Muscle of leg (tissue), 11 donors: Measurements from ENCODE around the gene TMBIM4. TPM values are rescaled to one million over a fixed set of nuclear protein-coding genes. Genes with fewer than 3 reads are reported as not detected.

Experiments used
- DNase-seq: peaks from one replicate; pipeline ENCODE4 v3.0.0; 2013
- H3K27ac ChIP-seq: one replicate; pipeline ENCODE4 v1.5.1; 2013; ENCODE audit warnings: mild to moderate bottlenecking, low read length, control low read depth
- H3K27me3 ChIP-seq: one replicate; pipeline ENCODE4 v1.6.1; 2013; ENCODE audit warnings: low read length; ENCODE audit not compliant: control insufficient read depth, insufficient read depth
- H3K36me3 ChIP-seq: one replicate; pipeline ENCODE4 v1.6.1; 2013; ENCODE audit warnings: low read length; ENCODE audit not compliant: control insufficient read depth, insufficient read depth
- H3K4me1 ChIP-seq: one replicate; pipeline ENCODE4 v1.6.1; 2013; ENCODE audit warnings: low read length; ENCODE audit not compliant: control insufficient read depth, insufficient read depth
- H3K4me3 ChIP-seq: one replicate; pipeline ENCODE4 v1.5.1; 2013; ENCODE audit warnings: low read length, control low read depth
- H3K9me3 ChIP-seq: replicated peaks from 2 replicates; pipeline ENCODE4 v1.6.1; 2013; ENCODE audit warnings: low read depth, low read length; ENCODE audit not compliant: control insufficient read depth
- WGBS: methylation state at CpG from one replicate; pipeline ENCODE4 v1.1.5; 2013; ENCODE audit warnings: missing lambda C conversion rate; ENCODE audit not compliant: insufficient coverage; 5-methylcytosine and 5-hydroxymethylcytosine counted together
- polyA plus RNA-seq, 8 donors: library from polyadenylated mRNA; unstranded; fragments of 120-200 nt; gene quantifications; one replicate each; pipeline versions ENCODE4 v1.2.1 to v1.2.3, GENCODE V29; 2013; ENCODE audit warnings: inconsistent platforms in 1 of 8, low replicate concordance in 1 of 8; ENCODE audit not compliant: insufficient read length in 8 of 8, insufficient read depth in 1 of 8
- total RNA-seq: library from RNA; stranded (reverse); fragments of 120-200 nt; gene quantifications from one replicate; pipeline ENCODE4 v1.2.4, GENCODE V29; 2013

Gene TMBIM4
- total and polyA plus RNA-seq, 9 donors: 69.4 to 86.8 (median 76.9) TPM

- H3K36me3 ChIP-seq: peaks cover 21% of the 10 kb centered on the region
- no peaks in the 10 kb centered on the region for H3K9me3 ChIP-seq
- H3K4me1 ChIP-seq: peaks cover 3% of the 10 kb centered on the region
- H3K27ac ChIP-seq: no peak overlapping the region
- H3K4me3 ChIP-seq: no peak overlapping the region
- H3K27me3 ChIP-seq: no peaks in the 10 kb centered on the region
- WGBS: no CpG with 5 or more reads among the region's 1 CpG
- no peak for DNase-seq
These were observed 42.1 kb downstream of the TMBIM4 start for GRCh38 chr12:66127650-66128049.

GRCh38 chr12:66120477-66120876 is 49.3 kb downstream of the TMBIM4 start:
- H3K27me3 ChIP-seq: no peaks in the 10 kb centered on the region
- no peak overlapping the region for H3K27ac ChIP-seq
- no peak overlapping the region for H3K4me3 ChIP-seq
- no peak for DNase-seq
- no peaks in the 10 kb centered on the region for H3K4me1 ChIP-seq
- no CpG with 5 or more reads among the region's 1 CpG for WGBS
- no peaks in the 10 kb centered on the region for H3K9me3 ChIP-seq
- H3K36me3 ChIP-seq: peaks cover 14% of the 10 kb centered on the region

- no peak for DNase-seq
- Histone ChIP-seq H3K27ac (no peak overlapping the region), H3K36me3 (peaks cover 11% of the 10 kb centered on the region), H3K27me3 (no peaks in the 10 kb centered on the region), H3K9me3 (no peaks in the 10 kb centered on the region), H3K4me3 (no peak overlapping the region), H3K4me1 (no peaks in the 10 kb centered on the region)
- WGBS: no CpG with 5 or more reads among the region's 1 CpG
These were observed 49.9 kb downstream of the TMBIM4 start for GRCh38 chr12:66119870-66120241.

- Histone ChIP-seq H3K4me3 (no peak overlapping the region), H3K4me1 (no peaks in the 10 kb centered on the region), H3K27ac (no peak overlapping the region), H3K27me3 (no peaks in the 10 kb centered on the region), H3K9me3 (no peaks in the 10 kb centered on the region), H3K36me3 (peaks cover 9% of the 10 kb centered on the region)
- WGBS: 63% methylated on average over 1 of the region's 2 CpGs
- no peak for DNase-seq
These were observed 50.4 kb downstream of the TMBIM4 start for GRCh38 chr12:66119229-66119869.

GRCh38 chr12:66118240-66118891 is 51.4 kb downstream of the TMBIM4 start:
- 60% methylated on average over 1 of the region's 9 CpGs for WGBS
- H3K4me3 ChIP-seq: no peak overlapping the region
- no peaks in the 10 kb centered on the region for H3K9me3 ChIP-seq
- H3K27ac ChIP-seq: no peak overlapping the region
- H3K4me1 ChIP-seq: no peaks in the 10 kb centered on the region
- H3K36me3 ChIP-seq: peaks cover 9% of the 10 kb centered on the region
- no peak for DNase-seq
- H3K27me3 ChIP-seq: no peaks in the 10 kb centered on the region

- DNase-seq: no peak
- H3K36me3 ChIP-seq: peaks cover 4% of the 10 kb centered on the region
- WGBS: no CpG with 5 or more reads among the region's 2 CpGs
- H3K4me1 ChIP-seq: no peaks in the 10 kb centered on the region
- no peaks in the 10 kb centered on the region for H3K9me3 ChIP-seq
- no peaks in the 10 kb centered on the region for H3K27me3 ChIP-seq
- no peak overlapping the region for H3K27ac ChIP-seq
- H3K4me3 ChIP-seq: no peak overlapping the region
These were observed 52.6 kb downstream of the TMBIM4 start for GRCh38 chr12:66117242-66117641.

- Histone ChIP-seq H3K36me3 (no peaks in the 10 kb centered on the region), H3K4me3 (no peak overlapping the region), H3K9me3 (no peaks in the 10 kb centered on the region), H3K27me3 (no peaks in the 10 kb centered on the region), H3K4me1 (no peaks in the 10 kb centered on the region), H3K27ac (no peak overlapping the region)
- peak; percentile 17 for DNase-seq
- WGBS: 19% methylated on average over 2 of the region's 4 CpGs
These were observed 54.7 kb downstream of the TMBIM4 start for GRCh38 chr12:66115071-66115600.

GRCh38 chr12:66113471-66113870 is 56.3 kb downstream of the TMBIM4 start:
- DNase-seq: no peak
- H3K27ac ChIP-seq: no peak overlapping the region
- H3K9me3 ChIP-seq: no peaks in the 10 kb centered on the region
- H3K36me3 ChIP-seq: no peaks in the 10 kb centered on the region
- H3K4me3 ChIP-seq: no peak overlapping the region
- no CpG with 5 or more reads among the region's 1 CpG for WGBS
- no peaks in the 10 kb centered on the region for H3K4me1 ChIP-seq
- no peaks in the 10 kb centered on the region for H3K27me3 ChIP-seq

- H3K27ac ChIP-seq: no peak overlapping the region
- no peak for DNase-seq
These were observed 58.2 kb downstream of the TMBIM4 start for GRCh38 chr12:66111605-66112004.

GRCh38 chr12:66109056-66109455 is 60.7 kb downstream of the TMBIM4 start:
- peak; percentile 30 for DNase-seq
- Histone ChIP-seq H3K27ac (no peak overlapping the region), H3K4me3 (no peak overlapping the region), H3K4me1 (no peaks in the 10 kb centered on the region), H3K36me3 (no peaks in the 10 kb centered on the region), H3K9me3 (no peaks in the 10 kb centered on the region), H3K27me3 (peaks cover 2% of the 10 kb centered on the region)
- no CpG with 5 or more reads among the region's 4 CpGs for WGBS

More at GRCh38 chr12:66111605-66112004, 58.2 kb downstream of the TMBIM4 start:
- Histone ChIP-seq H3K9me3 (no peaks in the 10 kb centered on the region), H3K27me3 (peaks cover 2% of the 10 kb centered on the region), H3K4me1 (no peaks in the 10 kb centered on the region), H3K4me3 (no peak overlapping the region), H3K36me3 (no peaks in the 10 kb centered on the region)
